HCT116 (cell line): ENCODE measurements around the gene NAA16. TPM values are rescaled to one million over a fixed set of nuclear protein-coding genes. Genes with fewer than 3 reads are reported as not detected.

ENCODE experiments used
- ATAC-seq: fragments of 200-7000 bp; cut with Tn5 transposase; 2 replicates; pipeline ENCODE4 v1.9.1; 2020; ENCODE audit warnings: mild to moderate bottlenecking, moderate library complexity
- BruUV-seq: library from RNA; stranded (reverse); fragments of 400-500 nt; replicated peaks from 2 replicates; lab custom pipeline; 2021; lab: Mats Ljungman, UMichigan
- CTCF ChIA-PET: fragments of 300-600 bp; sonication (Branson Sonifier 250); formaldehyde crosslinking; loops from one replicate; lab custom pipeline; 2021; ENCODE audit warnings: antibody characterized with exemption; lab: Charles Lee
- POLR2A ChIA-PET: fragments of 300-600, 350-600 bp; sonication (Branson Sonifier 250); formaldehyde crosslinking; loops from one replicate; lab custom pipeline; 2021; ENCODE audit warnings: antibody characterized with exemption; lab: Charles Lee
- RAD21 ChIA-PET, 2 experiments: fragments of 300-600 bp; sonication (Branson Sonifier 250); formaldehyde crosslinking; loops; one replicate each; lab custom pipeline; 2023; ENCODE audit warnings: low total read pairs in 2 of 2; ENCODE audit not compliant: uncharacterized antibody in 2 of 2, unreplicated experiment in 2 of 2, low non-redundant PET in 1 of 2; lab: Charles Lee
- DNase-seq: peaks from one replicate; pipeline ENCODE4 v3.0.0-alpha.2; 2010; ENCODE audit warnings: low read depth, low spot score
- H2AFZ ChIP-seq: fragments of 200-600 bp; shearing (Covaris generic), sonication (generic); 2 replicates; pipeline ENCODE4 v1.6.1; 2017; ENCODE audit warnings: low read depth, mixed run types, mixed read lengths, antibody characterized with exemption, low read length; ENCODE audit not compliant: poor library complexity, severe bottlenecking
- H3K27ac ChIP-seq: 2 replicates; pipeline ENCODE4 v1.5.1; 2012; ENCODE audit warnings: low read depth, low read length
- H3K27me3 ChIP-seq: fragments of 200-600 bp; sonication (generic); 2 replicates; pipeline ENCODE4 v1.6.1; 2016; ENCODE audit warnings: mixed run types, low read length, mixed read lengths; ENCODE audit not compliant: insufficient read depth
- H3K36me3 ChIP-seq, 2 experiments: fragments of 200-500 bp in 1 of 2; fragments of 200-600 bp in 1 of 2; sonication (Bioruptor generic) in 1 of 2; sonication (generic) in 1 of 2; 2 replicates each; pipeline versions ENCODE4 v1.5.1 to v1.6.1; 2014 to 2016; ENCODE audit warnings: low read length in 2 of 2, inconsistent platforms in 1 of 2, mixed read lengths in 1 of 2, mixed run types in 1 of 2; ENCODE audit not compliant: insufficient read depth in 2 of 2, control insufficient read depth in 1 of 2
- H3K4me1 ChIP-seq, 2 experiments: fragments of 200-600 bp in 1 of 2; sonication (generic) in 1 of 2; 2 replicates each; pipeline versions ENCODE4 v1.5.1 to v1.6.1; 2012 to 2017; ENCODE audit warnings: low read length in 2 of 2, inconsistent platforms in 1 of 2, mild to moderate bottlenecking in 1 of 2, mixed read lengths in 1 of 2, mixed run types in 1 of 2, moderate library complexity in 1 of 2; ENCODE audit not compliant: insufficient read depth in 2 of 2, control insufficient read depth in 1 of 2
- H3K4me2 ChIP-seq: fragments of 200-600 bp; sonication (generic); 2 replicates; pipeline ENCODE4 v1.6.1; 2017; ENCODE audit warnings: mixed run types, low read length, mixed read lengths
- H3K4me3 ChIP-seq, 2 experiments: fragments of 200-600 bp in 1 of 2; sonication (generic) in 1 of 2; replicated peaks in 1 of 2; 2 replicates each; pipeline ENCODE4 v1.5.1; 2011 to 2016; ENCODE audit warnings: low read length in 2 of 2, control low read depth in 1 of 2, low read depth in 1 of 2, mild to moderate bottlenecking in 1 of 2, mixed read lengths in 1 of 2, mixed run types in 1 of 2
- H3K79me2 ChIP-seq: fragments of 200-600 bp; sonication (generic); 2 replicates; pipeline ENCODE4 v1.6.1; 2017; ENCODE audit warnings: mild to moderate bottlenecking, mixed run types, low read length, moderate library complexity, mixed read lengths; ENCODE audit not compliant: insufficient read depth
- H3K9ac ChIP-seq: fragments of 200-600 bp; sonication (generic); 2 replicates; pipeline ENCODE4 v1.6.1; 2016; ENCODE audit warnings: low read length, mixed read lengths
- H3K9me2 ChIP-seq: fragments of 200-600 bp; sonication (generic), shearing (Covaris generic); 2 replicates; pipeline ENCODE4 v1.6.1; 2017; ENCODE audit warnings: mixed run types, mild to moderate bottlenecking, moderate library complexity; ENCODE audit not compliant: insufficient read depth
- H3K9me3 ChIP-seq, 2 experiments: fragments of 200-500 bp in 1 of 2; fragments of 200-600 bp in 1 of 2; sonication (Bioruptor generic) in 1 of 2; sonication (generic) in 1 of 2; 2 replicates each; pipeline ENCODE4 v1.6.1; 2014 to 2017; ENCODE audit warnings: low read length in 2 of 2, mixed read lengths in 2 of 2, inconsistent platforms in 1 of 2, low read depth in 1 of 2, mild to moderate bottlenecking in 1 of 2, mixed run types in 1 of 2, moderate library complexity in 1 of 2; ENCODE audit not compliant: control insufficient read depth in 1 of 2, insufficient read depth in 1 of 2
- H4K20me1 ChIP-seq: fragments of 200-600 bp; sonication (generic), shearing (Covaris generic); 2 replicates; pipeline ENCODE4 v1.6.1; 2017; ENCODE audit warnings: mixed run types, mild to moderate bottlenecking, moderate library complexity; ENCODE audit not compliant: insufficient read depth
- ATF3 ChIP-seq: IDR thresholded peaks from 2 replicates; pipeline ENCODE4 v1.6.1; 2012
- CTCF ChIP-seq, 3 experiments: fragments of 200-600 bp in 1 of 3; sonication (generic) in 1 of 3; IDR thresholded peaks in 2 of 3; conservative IDR thresholded peaks in 1 of 3; 2 replicates each; pipeline ENCODE4 v1.5.1; 2012 to 2017; ENCODE audit warnings: low read depth in 2 of 3, low read length in 2 of 3, antibody characterized with exemption in 1 of 3, borderline replicate concordance in 1 of 3, control low read depth in 1 of 3, mild to moderate bottlenecking in 1 of 3, mixed read lengths in 1 of 3, mixed run types in 1 of 3, moderate library complexity in 1 of 3; ENCODE audit not compliant: insufficient read depth in 1 of 3
- EZH2 ChIP-seq: fragments of 200-600 bp; sonication (generic); IDR thresholded peaks from 2 replicates; pipeline ENCODE4 v1.6.1; 2017; ENCODE audit warnings: antibody characterized with exemption, mixed run types
- POLR2A ChIP-seq: IDR thresholded peaks from 2 replicates; pipeline ENCODE4 v1.7.0; 2011; ENCODE audit warnings: borderline replicate concordance; ENCODE audit not compliant: insufficient read depth, insufficient read length; ENCODE audit errors: extremely low read depth
- POLR2AphosphoS5 ChIP-seq: IDR thresholded peaks from 2 replicates; pipeline ENCODE4 v1.6.1; 2011; ENCODE audit warnings: mild to moderate bottlenecking, low read depth, low read length, moderate library complexity
- REST ChIP-seq: IDR thresholded peaks from 2 replicates; pipeline ENCODE4 v1.6.1; 2012; ENCODE audit warnings: low read depth
- YY1 ChIP-seq: IDR thresholded peaks from 2 replicates; pipeline ENCODE4 v1.6.1; 2011; ENCODE audit warnings: low read length, low read depth, moderate library complexity, mild to moderate bottlenecking; ENCODE audit not compliant: insufficient replicate concordance; ENCODE audit errors: extremely low read depth
- ZFX ChIP-seq: fragments of 450-650 bp; IDR thresholded peaks from 2 replicates; pipeline ENCODE4 v1.6.1; 2017
- intact Hi-C: fragments of 100-400 bp; cut with micrococcal nuclease; formaldehyde crosslinking; loops from 2 replicates; pipeline ENCODE4 v1.10.0; 2022
- total RNA-seq: library from RNA; stranded (reverse); gene quantifications from one replicate; pipeline ENCODE4 v1.2.1, GENCODE V29; 2021; ENCODE audit not compliant: unreplicated experiment

The NAA16 gene
- total RNA-seq, 1 experiment from 2014 or later, result 19.1 TPM

GRCh38 chr13:41386211-41386610, 75.1 kb downstream of the NAA16 start (continued):
- TF ChIP-seq YY1, result no peak
- TF ChIP-seq REST, result no peak
- TF ChIP-seq ATF3, result no peak
- no peak for TF ChIP-seq POLR2AphosphoS5
- TF ChIP-seq POLR2A, result no peak

GRCh38 chr13:41387576-41387975, 76.5 kb downstream of the NAA16 start:
- Histone ChIP-seq H3K79me2 (no peaks in the 10 kb centered on the region), H3K9me3 (no peaks in the 10 kb centered on the region), H4K20me1 (no peaks in the 10 kb centered on the region), H3K4me1 (no peaks in the 10 kb centered on the region), H3K27ac (no peak overlapping the region), H3K9me2 (no peaks in the 10 kb centered on the region), H3K4me2 (no peak overlapping the region), H3K36me3 (no peaks in the 10 kb centered on the region), H2AFZ (no peak overlapping the region), H3K27me3 (no peaks in the 10 kb centered on the region), H3K9ac (no peak overlapping the region), H3K4me3 (no peak overlapping the region)
- TF ChIP-seq ZFX, result no peak
- no peak for TF ChIP-seq CTCF (IDR thresholded peaks at IDR 0.05 in 2 of 3, conservative IDR thresholded peaks at IDR 0.05 in 1 of 3; ENCODE audit: borderline replicate concordance in 1 of 3, insufficient read depth in 1 of 3, low read depth in 2 of 3, low read length in 2 of 3)
- TF ChIP-seq EZH2, result no peak
- DNase-seq, result no peak
- ChIA-PET CTCF (interaction anchor here (0.8 kb wide), 1 partner anchor 722 kb away, joined by 3 read pairs; no protein-coding TSS in a partner anchor), POLR2A (no interaction called here), RAD21 (no interaction called here)
- no peak for ATAC-seq
- BruUV-seq, result no TSS peak
- intact Hi-C loops, result loop anchor here (10.0 kb wide), 1 partner anchor 727 kb away; no protein-coding TSS in a partner anchor
